ENCODE data around the gene HIP1R. TPM values are rescaled to one million over a fixed set of nuclear protein-coding genes. Genes with fewer than 3 reads are reported as not detected.

HIP1R gene
- total RNA-seq, 1 donor from 2014 or later = 86.5 TPM

- Histone ChIP-seq H3K27me3 (ENCODE audit: control insufficient read depth, insufficient read depth, low read length) (no peaks in the 10 kb centered on the region), H3K4me3 (ENCODE audit: low read depth, low read length) (no peak overlapping the region), H3K36me3 (ENCODE audit: control insufficient read depth, insufficient read depth, low read length) (no peaks in the 10 kb centered on the region)
- DNase-seq (ENCODE audit: low read depth) = peak; percentile 42
- TF ChIP-seq CTCF (IDR thresholded peaks at IDR 0.05; ENCODE audit: insufficient read depth, low read length, poor library complexity, severe bottlenecking) = peak; percentile 74
Measured at GRCh38 chr12:122880668-122881067, 45.4 kb downstream of the HIP1R start.

GRCh38 chr12:122882908-122883558 lies 47.8 kb downstream of the HIP1R start:
- TF ChIP-seq CTCF (IDR thresholded peaks at IDR 0.05; ENCODE audit: insufficient read depth, low read length, poor library complexity, severe bottlenecking) = no peak

GRCh38 chr12:122884091-122884826 lies 49.0 kb downstream of the HIP1R start:
- TF ChIP-seq CTCF (IDR thresholded peaks at IDR 0.05; ENCODE audit: insufficient read depth, low read length, poor library complexity, severe bottlenecking) = no peak
- H3K36me3 ChIP-seq (ENCODE audit: control insufficient read depth, insufficient read depth, low read length) = no peaks in the 10 kb centered on the region
- no peak overlapping the region for H3K4me3 ChIP-seq (ENCODE audit: low read depth, low read length)
- H3K27me3 ChIP-seq (ENCODE audit: control insufficient read depth, insufficient read depth, low read length) = no peaks in the 10 kb centered on the region
- no peak for DNase-seq (ENCODE audit: low read depth)

More at GRCh38 chr12:122882908-122883558, 47.8 kb downstream of the HIP1R start:
- H3K4me3 ChIP-seq (ENCODE audit: low read depth, low read length) = no peak overlapping the region
- no peaks in the 10 kb centered on the region for H3K36me3 ChIP-seq (ENCODE audit: control insufficient read depth, insufficient read depth, low read length)
- DNase-seq (ENCODE audit: low read depth) = no peak
- H3K27me3 ChIP-seq (ENCODE audit: control insufficient read depth, insufficient read depth, low read length) = no peaks in the 10 kb centered on the region

- H3K36me3 ChIP-seq (ENCODE audit: control insufficient read depth, insufficient read depth, low read length) = no peaks in the 10 kb centered on the region
- DNase-seq (ENCODE audit: low read depth) = no peak
- no peak for TF ChIP-seq CTCF (IDR thresholded peaks at IDR 0.05; ENCODE audit: insufficient read depth, low read length, poor library complexity, severe bottlenecking)
- H3K27me3 ChIP-seq (ENCODE audit: control insufficient read depth, insufficient read depth, low read length) = no peaks in the 10 kb centered on the region
- H3K4me3 ChIP-seq (ENCODE audit: low read depth, low read length) = no peak overlapping the region
Measured at GRCh38 chr12:122884860-122885259, 49.6 kb downstream of the HIP1R start.

GRCh38 chr12:122886161-122886560 lies 50.9 kb downstream of the HIP1R start:
- Histone ChIP-seq H3K27me3 (ENCODE audit: control insufficient read depth, insufficient read depth, low read length) (no peaks in the 10 kb centered on the region), H3K4me3 (ENCODE audit: low read depth, low read length) (no peak overlapping the region), H3K36me3 (ENCODE audit: control insufficient read depth, insufficient read depth, low read length) (no peaks in the 10 kb centered on the region)
- TF ChIP-seq CTCF (IDR thresholded peaks at IDR 0.05; ENCODE audit: insufficient read depth, low read length, poor library complexity, severe bottlenecking) = no peak
- no peak for DNase-seq (ENCODE audit: low read depth)
